H1 (cell line): ENCODE results near the gene RPS6KL1. TPM values are rescaled to one million over a fixed set of nuclear protein-coding genes. Genes with fewer than 3 reads are reported as not detected.

Experiments
- CTCF ChIA-PET: fragments of 300-600 bp; sonication (Branson Sonifier 250); formaldehyde crosslinking; loops from one replicate; lab custom pipeline; 2021; ENCODE audit not compliant: partially characterized antibody; lab: Charles Lee
- POLR2A ChIA-PET: fragments of 300-600 bp; sonication (Branson Sonifier 250); formaldehyde crosslinking; loops from one replicate; lab custom pipeline; 2021; ENCODE audit warnings: inconsistent platforms; ENCODE audit not compliant: partially characterized antibody; lab: Charles Lee
- DNase-seq, 2 experiments: peaks; one replicate each; pipeline versions ENCODE4 v3.0.0 to v3.0.0-alpha.2; 2010 to 2022; ENCODE audit warnings: low spot score in 2 of 2, low read depth in 1 of 2, mixed read lengths in 1 of 2
- FAIRE-seq: peaks from 2 replicates; lab custom pipeline; 2011; peaks lifted over from hg19 to GRCh38; lab: Jason Lieb, UNC
- H2AFZ ChIP-seq: 2 replicates; pipeline ENCODE4 v1.8.1; 2012; ENCODE audit warnings: low read length, inconsistent platforms
- H2AK5ac ChIP-seq: 2 replicates; pipeline ENCODE4 v1.6.1; 2013; ENCODE audit warnings: low read depth, low read length
- H2BK120ac ChIP-seq: replicated peaks from 2 replicates; pipeline ENCODE3; 2013; ENCODE audit warnings: low read depth, low read length, inconsistent platforms
- H2BK12ac ChIP-seq: 2 replicates; pipeline ENCODE4 v1.6.1; 2013; ENCODE audit warnings: low read depth, low read length
- H2BK15ac ChIP-seq: 2 replicates; pipeline ENCODE4 v1.6.1; 2013; ENCODE audit warnings: low read length
- H2BK20ac ChIP-seq: 2 replicates; pipeline ENCODE4 v1.6.1; 2013; ENCODE audit warnings: low read length
- H2BK5ac ChIP-seq: 2 replicates; pipeline ENCODE4 v1.6.1; 2013; ENCODE audit warnings: low read depth, low read length
- H3K14ac ChIP-seq: 2 replicates; pipeline ENCODE4 v1.6.1; 2013; ENCODE audit warnings: inconsistent platforms; ENCODE audit not compliant: insufficient read length
- H3K18ac ChIP-seq: 2 replicates; pipeline ENCODE4 v1.6.1; 2013; ENCODE audit warnings: low read length; ENCODE audit errors: extremely low read depth
- H3K23ac ChIP-seq: 2 replicates; pipeline ENCODE4 v1.6.1; 2013; ENCODE audit warnings: inconsistent platforms; ENCODE audit not compliant: insufficient read length
- H3K23me2 ChIP-seq: 2 replicates; pipeline ENCODE4 v1.6.1; 2013; ENCODE audit warnings: low read depth, low read length
- H3K27ac ChIP-seq: 2 replicates; pipeline ENCODE4 v1.6.1; 2011; ENCODE audit warnings: low read depth, low read length, inconsistent platforms
- H3K27me3 ChIP-seq, 4 experiments: replicated peaks in 1 of 4; 1 replicate in 1 of 4; 2 replicates in 3 of 4; pipeline versions ENCODE4 v1.6.1 to v1.8.1; 2011 to 2013; ENCODE audit warnings: low read length in 3 of 4, mild to moderate bottlenecking in 3 of 4, inconsistent platforms in 2 of 4, mixed read lengths in 2 of 4, moderate library complexity in 1 of 4; ENCODE audit not compliant: control insufficient read depth in 3 of 4, insufficient read depth in 3 of 4; ENCODE audit errors: extremely low read depth in 1 of 4
- H3K36me3 ChIP-seq, 4 experiments: 2 replicates each; pipeline versions ENCODE4 v1.6.1 to v1.8.1; 2011 to 2013; ENCODE audit warnings: mild to moderate bottlenecking in 4 of 4, low read length in 3 of 4, moderate library complexity in 2 of 4, control low read depth in 1 of 4, inconsistent platforms in 1 of 4; ENCODE audit not compliant: insufficient read depth in 4 of 4, control insufficient read depth in 2 of 4
- H3K4ac ChIP-seq: replicated peaks from 2 replicates; pipeline ENCODE3; 2013; ENCODE audit warnings: low read length, low read depth, mixed read lengths, inconsistent platforms; ENCODE audit not compliant: insufficient read length
- H3K4me1 ChIP-seq, 4 experiments: replicated peaks in 1 of 4; 1 replicate in 1 of 4; 2 replicates in 3 of 4; pipeline versions ENCODE4 v1.6.1 to v1.8.1; 2011 to 2013; ENCODE audit warnings: low read length in 3 of 4, inconsistent platforms in 2 of 4, mixed read lengths in 1 of 4; ENCODE audit not compliant: insufficient read depth in 4 of 4, control insufficient read depth in 3 of 4
- H3K4me2 ChIP-seq, 2 experiments: 2 replicates each; pipeline versions ENCODE4 v1.6.1 to v1.8.1; 2011 to 2013; ENCODE audit warnings: low read depth in 2 of 2, low read length in 2 of 2, control low read depth in 1 of 2, inconsistent platforms in 1 of 2, mild to moderate bottlenecking in 1 of 2; ENCODE audit not compliant: insufficient read depth in 1 of 2
- H3K4me3 ChIP-seq, 4 experiments: fragments of 200-600, 300-600 bp in 1 of 4; sonication (generic), shearing (Covaris generic), sonication (Bioruptor Twin) in 1 of 4; 2 replicates each; pipeline versions ENCODE4 v1.5.1 to v1.8.1; 2011 to 2016; ENCODE audit warnings: low read length in 4 of 4, low read depth in 3 of 4, control low read depth in 2 of 4, inconsistent platforms in 2 of 4, mild to moderate bottlenecking in 2 of 4, mixed read lengths in 1 of 4, moderate library complexity in 1 of 4; ENCODE audit not compliant: insufficient read depth in 2 of 4; ENCODE audit errors: extremely low read depth in 1 of 4
- H3K56ac ChIP-seq: replicated peaks from 2 replicates; pipeline ENCODE3; 2013; ENCODE audit warnings: low read depth, mild to moderate bottlenecking, mixed read lengths, low read length, inconsistent platforms; ENCODE audit not compliant: insufficient read length
- H3K79me1 ChIP-seq: 2 replicates; pipeline ENCODE4 v1.6.1; 2013; ENCODE audit warnings: low read depth, low read length, control low read depth
- H3K79me2 ChIP-seq, 2 experiments: 2 replicates each; pipeline versions ENCODE4 v1.6.1 to v1.8.1; 2012 to 2013; ENCODE audit warnings: low read length in 2 of 2, mild to moderate bottlenecking in 2 of 2, inconsistent platforms in 1 of 2; ENCODE audit not compliant: insufficient read depth in 2 of 2, control insufficient read depth in 1 of 2
- H3K9ac ChIP-seq, 4 experiments: replicated peaks in 1 of 4; 1 replicate in 1 of 4; 2 replicates in 3 of 4; pipeline versions ENCODE4 v1.6.1 to v1.8.1; 2011 to 2013; ENCODE audit warnings: low read depth in 3 of 4, low read length in 3 of 4, control low read depth in 2 of 4, mild to moderate bottlenecking in 2 of 4, moderate library complexity in 2 of 4, inconsistent platforms in 1 of 4; ENCODE audit errors: extremely low read depth in 1 of 4
- H3K9me3 ChIP-seq, 2 experiments: 2 replicates each; pipeline versions ENCODE4 v1.6.1 to v1.8.1; 2012 to 2013; ENCODE audit warnings: mild to moderate bottlenecking in 2 of 2, moderate library complexity in 2 of 2, control low read depth in 1 of 2, inconsistent platforms in 1 of 2, low read depth in 1 of 2, low read length in 1 of 2, mixed read lengths in 1 of 2; ENCODE audit not compliant: insufficient read depth in 2 of 2
- H4K20me1 ChIP-seq, 2 experiments: replicated peaks in 1 of 2; 2 replicates each; pipeline versions ENCODE3 to v1.8.1; 2011 to 2013; ENCODE audit warnings: inconsistent platforms in 2 of 2, low read length in 2 of 2, mild to moderate bottlenecking in 1 of 2; ENCODE audit not compliant: insufficient read depth in 2 of 2, control insufficient read depth in 1 of 2
- H4K5ac ChIP-seq: 2 replicates; pipeline ENCODE4 v1.6.1; 2013; ENCODE audit warnings: low read length, low read depth, mixed read lengths, inconsistent platforms; ENCODE audit not compliant: insufficient read length
- H4K8ac ChIP-seq: 2 replicates; pipeline ENCODE4 v1.8.0; 2013; ENCODE audit warnings: mild to moderate bottlenecking, moderate library complexity, low read length, inconsistent platforms; ENCODE audit not compliant: insufficient read depth; ENCODE audit errors: extremely low read depth
- H4K91ac ChIP-seq: replicated peaks from 2 replicates; pipeline ENCODE3; 2013; ENCODE audit warnings: low read length, mixed read lengths, inconsistent platforms; ENCODE audit not compliant: insufficient read length
- WGBS, 2 experiments: shearing (Covaris generic) in 1 of 2; methylation state at CpG; one replicate each; pipeline versions ENCODE4 v1.1.6 to v1.1.7; 2013 to 2015; ENCODE audit warnings: low lambda C conversion rate in 2 of 2, mixed read lengths in 2 of 2, inconsistent platforms in 1 of 2, low coverage in 1 of 2, missing lambda C conversion rate in 1 of 2; ENCODE audit not compliant: insufficient replicate concordance in 2 of 2, insufficient coverage in 1 of 2, insufficient read length in 1 of 2; ENCODE audit errors: extremely low coverage in 1 of 2, missing lambda C conversion rate in 1 of 2; 5-methylcytosine and 5-hydroxymethylcytosine counted together
- polyA plus RNA-seq, 7 experiments: library from polyadenylated mRNA; depleted of rRNA in 3 of 7; stranded (reverse) in 5 of 7; unstranded in 2 of 7; fragments of >200 nt in 5 of 7; fragments of 200-250 nt in 2 of 7; gene quantifications; 1 replicate in 5 of 7; 2 replicates in 1 of 7; 4 replicates in 1 of 7; pipeline versions ENCODE4 v1.2.1 to v1.2.3, GENCODE V29; 2011 to 2013; ENCODE audit warnings: missing spikeins in 2 of 7, mixed read lengths in 2 of 7
- total RNA-seq: library from RNA; stranded (reverse); fragmentation: NEBNext Ultra II Directional; extraction: Animal tissue kit (Norgen Biotek cat#: 25700); gene quantifications from 2 replicates; pipeline ENCODE4 v1.2.1, GENCODE V29; 2021

RPS6KL1 gene
- total and polyA plus RNA-seq, 2 of the 8 experiments (the other 6 are each of a cell fraction or from before 2014, with no cell fraction given): 9.8 to 13.8 TPM

DNA sequence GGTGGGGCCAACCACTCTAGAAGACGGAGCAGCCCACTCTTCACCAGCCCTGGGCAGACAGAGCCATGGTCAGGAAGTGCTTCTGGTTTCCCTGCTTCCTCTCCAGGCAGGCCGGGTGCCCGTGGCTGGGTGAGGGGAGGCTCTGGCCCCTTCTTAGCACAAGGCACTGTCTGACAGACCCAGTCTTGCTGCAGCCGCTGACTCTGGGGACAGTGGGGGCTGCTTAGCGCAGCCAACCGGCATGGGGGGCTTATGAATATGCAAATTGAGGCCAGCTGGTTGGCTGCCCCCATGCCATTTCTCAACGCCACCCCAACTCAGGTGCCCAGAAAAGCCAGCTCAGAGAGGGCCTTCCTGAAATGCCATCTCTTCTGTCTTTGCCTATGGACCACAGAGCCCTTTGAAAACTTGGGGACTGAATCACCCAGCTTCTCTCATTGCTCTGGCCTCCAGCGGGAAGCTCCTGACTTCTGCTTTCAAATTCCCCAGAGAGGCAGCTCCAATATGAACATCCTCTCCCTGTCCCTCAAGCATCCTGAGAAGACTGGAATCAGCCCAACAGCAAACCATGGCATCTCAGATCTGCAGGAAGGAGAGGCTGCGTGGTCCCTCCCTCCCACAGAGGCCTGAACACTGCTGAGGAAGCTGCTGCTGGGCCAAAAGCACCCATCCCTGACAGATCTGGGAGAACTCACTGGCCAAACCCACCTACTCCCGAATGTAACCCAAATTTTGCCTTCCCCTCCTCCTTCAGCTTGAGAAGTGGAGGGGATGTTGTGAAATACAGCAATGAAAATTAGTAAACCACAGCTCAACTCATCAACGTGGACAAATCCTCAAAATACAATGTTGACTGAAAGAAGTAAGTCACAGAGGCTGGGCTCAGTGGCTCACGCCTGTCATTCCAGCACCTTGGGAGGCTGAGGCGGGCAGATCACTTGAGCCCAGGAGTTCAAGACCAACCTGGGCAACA, 46.8 kb downstream of the RPS6KL1 start, which contains the start of gene PROX2:
Gene PROX2, minus strand, starts transcription at position 205 of the 973 bp plus-strand sequence. CDS start 12,311 bp downstream, outside the sequence.
- Histone ChIP-seq H2BK5ac (no peak within 1 kb of the TSS), H3K4me3 (no peak within 1 kb of the TSS), H3K4ac (no peak within 1 kb of the TSS), H2BK12ac (no peak within 1 kb of the TSS; the same call in 1 of the 2 replicates), H4K5ac (no peak within 1 kb of the TSS), H4K20me1 (no peaks in the 10 kb centered on the region), H3K56ac (no peak within 1 kb of the TSS), H3K36me3 (no peaks in the 10 kb centered on the region; a peak in 1 of 8 replicates), H3K14ac (no peak within 1 kb of the TSS), H2BK120ac (no peak within 1 kb of the TSS), H3K27me3 (no peaks in the 10 kb centered on the region), H3K9ac (no peak within 1 kb of the TSS), H4K91ac (no peak within 1 kb of the TSS), H3K4me2 (peak within 1 kb of the TSS in 1 of 2 experiments; percentile 18; a peak in 2 of 4 replicates), H4K8ac (no peak within 1 kb of the TSS), H3K27ac (no peak within 1 kb of the TSS), H2BK15ac (no peak within 1 kb of the TSS), H2AFZ (peak within 1 kb of the TSS; percentile 94; the same call in 1 of the 2 replicates), H3K23me2 (no peaks in the 10 kb centered on the region), H2AK5ac (no peak within 1 kb of the TSS), H3K79me2 (no peaks in the 10 kb centered on the region), H2BK20ac (no peak within 1 kb of the TSS), H3K4me1 (peaks cover 0 to 7% (median 3%) of the 10 kb centered on the region in 4 experiments; a peak in 3 of 7 replicates), H3K9me3 (no peaks in the 10 kb centered on the region), H3K18ac (no peak within 1 kb of the TSS), H3K79me1 (no peaks in the 10 kb centered on the region), H3K23ac (no peak within 1 kb of the TSS)
- DNase-seq (no peak), FAIRE-seq (no peak)
- CTCF ChIA-PET: interaction anchor here (1.0 to 17.5 kb wide), 9 partner anchors 9 to 264 kb away, joined by 3 to 364 read pairs (median 5); partner anchors contain the start of gene LTBP2
- POLR2A ChIA-PET: interaction anchor here (1.1 to 3.1 kb wide), 5 partner anchors 9 to 193 kb away, joined by 3 to 14 read pairs (median 4); partner anchors contain the start of gene ZC2HC1C
- WGBS, 2 experiments: 69% methylated on average over 13 of the region's 13 CpGs; no CpG with 5 or more reads in 1 of the 2 experiments
